ENCODE measurements around the gene JARID2.

DNA sequence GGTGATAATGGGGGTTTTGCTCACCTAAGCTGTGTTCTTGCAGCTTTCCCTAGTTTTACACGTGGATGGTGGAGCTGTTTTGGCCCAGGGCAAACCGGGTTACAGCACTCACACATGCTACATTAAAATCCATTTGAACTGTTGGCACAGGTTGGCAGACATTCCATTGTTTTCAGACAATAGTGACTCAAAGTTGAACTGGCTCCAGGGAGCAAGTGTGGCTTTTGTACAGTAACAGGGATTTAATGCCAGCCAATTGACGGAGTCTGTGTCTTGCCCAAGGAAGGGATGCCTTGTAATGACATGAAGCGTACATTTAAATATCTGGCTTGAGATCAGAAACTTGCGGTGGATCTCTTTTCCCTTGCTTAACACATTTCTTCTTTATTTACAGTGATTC lies 233.9 kb downstream of the JARID2 start:
- TF ChIP-seq POLR2A (IDR thresholded peaks at IDR 0.05) = no peak
- TF ChIP-seq, protein P1, sequence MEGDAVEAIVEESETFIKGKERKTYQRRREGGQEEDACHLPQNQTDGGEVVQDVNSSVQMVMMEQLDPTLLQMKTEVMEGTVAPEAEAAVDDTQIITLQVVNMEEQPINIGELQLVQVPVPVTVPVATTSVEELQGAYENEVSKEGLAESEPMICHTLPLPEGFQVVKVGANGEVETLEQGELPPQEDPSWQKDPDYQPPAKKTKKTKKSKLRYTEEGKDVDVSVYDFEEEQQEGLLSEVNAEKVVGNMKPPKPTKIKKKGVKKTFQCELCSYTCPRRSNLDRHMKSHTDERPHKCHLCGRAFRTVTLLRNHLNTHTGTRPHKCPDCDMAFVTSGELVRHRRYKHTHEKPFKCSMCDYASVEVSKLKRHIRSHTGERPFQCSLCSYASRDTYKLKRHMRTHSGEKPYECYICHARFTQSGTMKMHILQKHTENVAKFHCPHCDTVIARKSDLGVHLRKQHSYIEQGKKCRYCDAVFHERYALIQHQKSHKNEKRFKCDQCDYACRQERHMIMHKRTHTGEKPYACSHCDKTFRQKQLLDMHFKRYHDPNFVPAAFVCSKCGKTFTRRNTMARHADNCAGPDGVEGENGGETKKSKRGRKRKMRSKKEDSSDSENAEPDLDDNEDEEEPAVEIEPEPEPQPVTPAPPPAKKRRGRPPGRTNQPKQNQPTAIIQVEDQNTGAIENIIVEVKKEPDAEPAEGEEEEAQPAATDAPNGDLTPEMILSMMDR (IDR thresholded peaks at IDR 0.05) = no peak
